ENCODE measurements around the gene TBC1D22A.

The TBC1D22A gene

GRCh38 chr22:46753360-46753759 is 9.1 kb upstream of the TBC1D22A start:
- H3K36me3 ChIP-seq (ENCODE audit: insufficient read depth), result no peaks in the 10 kb centered on the region
- no peaks in the 10 kb centered on the region for H3K27me3 ChIP-seq (ENCODE audit: insufficient read depth, low read depth)
- no peak overlapping the region for H3K4me2 ChIP-seq
- H4K20me1 ChIP-seq (ENCODE audit: insufficient read depth), result no peaks in the 10 kb centered on the region
- TF ChIP-seq CTCF (conservative IDR thresholded peaks at IDR 0.05; ENCODE audit: low read depth, low read length), result no peak
- H3K79me2 ChIP-seq (ENCODE audit: insufficient read depth, low read depth), result no peaks in the 10 kb centered on the region
- H3K4me1 ChIP-seq (ENCODE audit: low read depth, poor library complexity, severe bottlenecking), result no peaks in the 10 kb centered on the region
- no peak overlapping the region for H2AFZ ChIP-seq (ENCODE audit: low read depth)
- H3K4me3 ChIP-seq (IDR thresholded peaks at IDR 0.05; ENCODE audit: insufficient read depth, low read depth, low read length), result no peak overlapping the region
- H3K9ac ChIP-seq, result no peak overlapping the region
- H3K27ac ChIP-seq, result no peak overlapping the region

- no peaks in the 10 kb centered on the region for H4K20me1 ChIP-seq (ENCODE audit: insufficient read depth)
- H3K9ac ChIP-seq, result no peak overlapping the region
- no peak for TF ChIP-seq CTCF (conservative IDR thresholded peaks at IDR 0.05; ENCODE audit: low read depth, low read length)
- no peak overlapping the region for H2AFZ ChIP-seq (ENCODE audit: low read depth)
- no peak overlapping the region for H3K4me3 ChIP-seq (IDR thresholded peaks at IDR 0.05; ENCODE audit: insufficient read depth, low read depth, low read length)
- H3K27me3 ChIP-seq (ENCODE audit: insufficient read depth, low read depth), result no peaks in the 10 kb centered on the region
- no peaks in the 10 kb centered on the region for H3K4me1 ChIP-seq (ENCODE audit: low read depth, poor library complexity, severe bottlenecking)
- no peaks in the 10 kb centered on the region for H3K36me3 ChIP-seq (ENCODE audit: insufficient read depth)
- H3K27ac ChIP-seq, result no peak overlapping the region
- H3K79me2 ChIP-seq (ENCODE audit: insufficient read depth, low read depth), result no peaks in the 10 kb centered on the region
- no peak overlapping the region for H3K4me2 ChIP-seq
These were observed 8.7 kb upstream of the TBC1D22A start for GRCh38 chr22:46753761-46754109.

GRCh38 chr22:46754110-46754799 is 8.2 kb upstream of the TBC1D22A start:
- Histone ChIP-seq H3K4me3 (IDR thresholded peaks at IDR 0.05; ENCODE audit: insufficient read depth, low read depth, low read length) (no peak overlapping the region), H2AFZ (ENCODE audit: low read depth) (no peak overlapping the region), H3K27me3 (ENCODE audit: insufficient read depth, low read depth) (no peaks in the 10 kb centered on the region), H3K4me2 (no peak overlapping the region), H3K27ac (no peak overlapping the region), H4K20me1 (ENCODE audit: insufficient read depth) (no peaks in the 10 kb centered on the region), H3K9ac (no peak overlapping the region), H3K79me2 (ENCODE audit: insufficient read depth, low read depth) (no peaks in the 10 kb centered on the region), H3K4me1 (ENCODE audit: low read depth, poor library complexity, severe bottlenecking) (no peaks in the 10 kb centered on the region), H3K36me3 (ENCODE audit: insufficient read depth) (no peaks in the 10 kb centered on the region)
- no peak for TF ChIP-seq CTCF (conservative IDR thresholded peaks at IDR 0.05; ENCODE audit: low read depth, low read length)

- H3K36me3 ChIP-seq (ENCODE audit: insufficient read depth), result no peaks in the 10 kb centered on the region
- no peak for TF ChIP-seq CTCF (conservative IDR thresholded peaks at IDR 0.05; ENCODE audit: low read depth, low read length)
- H3K4me1 ChIP-seq (ENCODE audit: low read depth, poor library complexity, severe bottlenecking), result no peaks in the 10 kb centered on the region
- H3K27me3 ChIP-seq (ENCODE audit: insufficient read depth, low read depth), result no peaks in the 10 kb centered on the region
- no peak overlapping the region for H3K4me3 ChIP-seq (IDR thresholded peaks at IDR 0.05; ENCODE audit: insufficient read depth, low read depth, low read length)
- H3K9ac ChIP-seq, result no peak overlapping the region
- H3K79me2 ChIP-seq (ENCODE audit: insufficient read depth, low read depth), result no peaks in the 10 kb centered on the region
- no peak overlapping the region for H2AFZ ChIP-seq (ENCODE audit: low read depth)
- no peaks in the 10 kb centered on the region for H4K20me1 ChIP-seq (ENCODE audit: insufficient read depth)
- H3K27ac ChIP-seq, result no peak overlapping the region
- no peak overlapping the region for H3K4me2 ChIP-seq
These were observed 7.6 kb upstream of the TBC1D22A start for GRCh38 chr22:46754826-46755225.
